HG03064 (cell line): ENCODE results near the gene ISG20L2.
A peak's percentile ranks its signal among the peaks of the same experiment; 100 is the strongest.

ENCODE experiments used
- ATAC-seq: cut with Tn5 transposase; IDR thresholded peaks from one replicate; pipeline ENCODE4 v1.9.1; 2021; ENCODE audit warnings: low read depth; ENCODE audit not compliant: unreplicated experiment

Gene ISG20L2

DNA sequence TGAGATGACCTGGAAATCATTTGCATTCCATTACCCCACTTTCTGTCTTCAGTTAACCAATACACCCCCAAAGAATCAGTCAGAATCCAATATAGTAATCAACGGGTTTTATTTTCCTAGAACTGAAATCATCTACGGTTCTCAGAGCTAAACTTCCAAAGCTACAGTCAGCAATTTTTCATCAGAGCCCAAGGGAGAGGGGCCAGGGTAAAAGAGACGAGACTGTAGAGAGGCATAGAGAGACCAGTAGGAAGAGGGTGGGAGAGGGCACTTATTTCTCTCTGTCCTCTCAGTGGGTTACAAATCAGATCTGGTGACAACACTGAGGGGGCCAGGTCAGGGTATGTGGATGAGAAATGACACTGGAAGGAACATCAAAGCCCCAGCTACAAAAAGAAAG is 13.5 kb upstream of the ISG20L2 start:
- ATAC-seq, result no peak

DNA sequence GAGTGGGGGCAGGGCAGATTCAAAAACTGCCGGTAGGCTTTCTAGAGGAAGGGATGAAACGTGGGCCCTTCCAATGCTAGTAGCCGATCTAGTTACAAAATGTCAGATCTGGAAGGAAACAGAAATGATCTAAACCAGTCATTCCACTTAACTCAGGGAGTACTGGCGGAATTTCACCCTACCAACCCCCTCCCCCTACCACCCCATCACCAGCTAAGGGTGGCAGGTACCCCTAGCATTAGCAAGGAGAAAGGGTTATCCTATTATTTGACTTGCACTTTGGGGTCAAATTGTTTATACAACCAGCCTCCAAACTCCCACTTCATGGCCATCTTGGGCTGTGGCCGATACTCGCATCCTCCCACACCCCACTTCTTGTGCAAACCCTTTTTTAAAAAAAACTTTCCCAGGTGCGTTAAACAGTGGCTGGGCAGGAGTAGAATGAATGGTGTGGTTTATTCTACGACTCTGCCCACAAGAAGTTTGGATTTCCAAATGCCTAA is 13.0 kb upstream of the ISG20L2 start:
- no peak for ATAC-seq

DNA sequence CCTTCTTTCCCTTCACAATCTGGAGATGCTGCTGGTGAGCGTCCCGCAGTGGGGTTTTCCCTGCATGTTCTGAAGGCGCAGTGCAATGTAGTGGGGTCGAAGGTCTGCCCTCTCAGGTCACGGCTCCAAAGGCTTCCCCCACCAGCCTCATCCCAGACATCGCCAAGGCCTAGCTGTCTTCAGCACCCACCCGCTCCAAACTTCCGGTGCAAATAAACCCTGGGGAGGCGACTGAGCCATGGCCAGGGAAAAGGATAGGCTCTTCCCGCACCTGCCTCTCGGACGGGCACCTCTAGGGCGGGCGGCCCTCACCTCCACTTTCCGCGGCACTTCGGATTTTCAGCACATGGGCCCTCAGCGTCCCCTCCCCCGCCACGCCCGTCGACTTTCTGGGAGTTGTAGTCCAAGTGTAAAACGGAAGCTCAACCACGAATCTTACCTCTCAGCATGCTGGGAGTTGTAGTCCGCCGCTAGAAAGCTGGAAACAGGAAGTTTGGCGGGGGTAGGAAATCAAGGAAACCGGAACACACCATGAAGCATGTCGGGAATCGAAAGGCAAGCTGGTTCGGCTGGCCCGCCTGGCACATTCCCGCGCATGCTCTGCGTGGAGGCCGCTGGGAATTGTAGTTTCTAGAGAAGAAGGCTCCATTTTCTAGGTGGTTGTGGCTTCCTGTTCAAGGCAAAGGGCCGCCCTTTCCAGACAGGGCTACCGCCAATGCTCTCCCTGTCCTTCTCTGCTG is 12.3 kb upstream of the ISG20L2 start, which contains the start of gene MRPL24:
MRPL24 (minus strand) TSS at position 348 of the 740 bp plus-strand sequence. CDS start 2,384 bp downstream, outside the sequence.
- ATAC-seq, result peak; percentile 76

DNA sequence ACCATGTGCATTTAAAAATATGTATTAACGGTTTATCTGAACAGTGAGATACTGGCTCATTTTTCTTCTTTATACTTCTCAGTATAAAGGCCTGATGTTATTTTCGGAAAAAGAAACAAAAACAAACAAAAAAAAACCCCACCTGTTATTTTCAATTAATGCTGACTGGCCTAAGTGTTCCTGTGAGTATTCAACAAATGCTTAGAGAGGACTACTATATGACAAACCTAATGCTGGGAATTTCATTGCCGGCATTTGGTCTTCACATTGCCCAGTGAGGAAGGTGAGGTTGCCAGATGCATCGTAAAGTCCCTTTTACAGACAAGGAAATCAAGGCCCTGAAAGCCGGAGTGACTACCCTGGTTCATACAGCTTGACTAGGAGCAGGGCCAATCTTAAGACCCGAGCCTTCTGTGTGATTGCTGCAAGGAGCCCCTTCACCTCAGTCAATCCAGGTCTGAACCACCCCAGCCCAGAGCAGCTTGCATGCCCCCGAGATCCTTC is 11.7 kb upstream of the ISG20L2 start:
- no peak for ATAC-seq

DNA sequence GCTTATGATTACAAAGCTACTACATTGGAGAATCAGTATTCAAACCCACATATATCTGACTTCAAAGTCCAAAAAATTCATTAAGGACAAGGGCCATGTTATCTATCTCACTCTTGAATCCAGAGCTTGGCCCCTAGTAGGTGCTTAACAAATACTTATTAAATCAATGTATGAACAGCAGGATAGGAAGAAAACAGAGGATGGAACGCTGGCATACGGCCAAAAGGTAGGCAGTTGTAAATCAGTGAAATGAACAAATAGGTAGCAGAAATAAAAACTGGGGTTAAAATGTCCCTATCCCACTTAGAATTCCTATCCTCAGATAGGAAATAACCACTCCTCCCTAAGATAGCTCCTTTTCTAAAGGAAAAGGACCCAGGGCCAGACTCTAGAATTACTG is 10.3 kb upstream of the ISG20L2 start:
- ATAC-seq, result no peak

DNA sequence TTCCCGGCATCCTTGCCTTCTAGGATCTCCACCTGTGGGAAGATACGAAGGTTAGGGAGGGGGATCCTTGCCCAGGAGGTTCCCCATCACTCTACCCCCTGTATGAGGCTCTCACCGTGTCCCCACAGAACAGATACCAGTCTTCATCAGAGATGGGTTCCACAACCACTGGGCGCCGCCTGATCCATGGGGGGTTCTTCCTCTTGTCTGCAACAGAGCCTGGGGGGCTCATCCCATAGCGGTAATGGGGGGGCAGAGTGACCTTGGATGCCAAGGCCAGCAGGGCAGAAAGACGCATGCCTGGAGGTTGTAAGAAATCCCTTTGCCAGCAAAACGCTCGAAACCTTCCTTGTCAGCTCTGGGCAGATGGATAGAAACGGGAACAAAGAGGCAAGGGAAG is 9.8 kb upstream of the ISG20L2 start:
- no peak for ATAC-seq

DNA sequence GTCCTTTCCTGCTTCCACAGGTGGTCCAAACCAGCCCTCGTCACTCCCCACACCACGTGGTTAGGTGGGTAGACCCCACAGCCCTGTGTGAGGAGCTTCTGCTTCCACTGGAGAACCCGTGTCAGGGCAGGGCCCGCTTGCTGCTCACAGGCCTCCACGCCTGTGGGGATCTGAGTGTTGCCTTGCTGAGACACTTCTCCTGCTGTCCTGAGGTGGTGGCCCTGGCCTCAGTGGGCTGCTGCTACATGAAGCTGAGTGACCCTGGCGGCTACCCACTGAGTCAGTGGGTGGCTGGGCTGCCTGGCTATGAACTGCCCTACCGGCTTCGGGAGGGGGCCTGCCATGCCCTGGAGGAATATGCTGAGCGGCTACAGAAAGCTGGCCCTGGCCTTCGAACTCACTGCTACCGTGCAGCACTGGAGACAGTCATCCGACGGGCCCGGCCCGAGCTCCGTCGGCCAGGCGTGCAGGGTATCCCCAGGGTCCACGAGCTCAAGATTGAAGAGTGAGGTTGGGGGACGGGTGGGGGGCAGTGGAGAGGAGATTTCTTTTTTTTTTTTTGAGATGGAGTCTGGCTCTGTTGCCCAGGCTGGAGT is 5.5 kb upstream of the ISG20L2 start:
- ATAC-seq, result no peak

- peak; percentile 44 for ATAC-seq
These were observed 504 bp downstream of the ISG20L2 start, which contains the start of gene METTL25B for GRCh38 chr1:156727926-156728598. Gene METTL25B (plus strand): TSS chr1:156728469. CDS start chr1:156729105, 636 bp downstream.

DNA sequence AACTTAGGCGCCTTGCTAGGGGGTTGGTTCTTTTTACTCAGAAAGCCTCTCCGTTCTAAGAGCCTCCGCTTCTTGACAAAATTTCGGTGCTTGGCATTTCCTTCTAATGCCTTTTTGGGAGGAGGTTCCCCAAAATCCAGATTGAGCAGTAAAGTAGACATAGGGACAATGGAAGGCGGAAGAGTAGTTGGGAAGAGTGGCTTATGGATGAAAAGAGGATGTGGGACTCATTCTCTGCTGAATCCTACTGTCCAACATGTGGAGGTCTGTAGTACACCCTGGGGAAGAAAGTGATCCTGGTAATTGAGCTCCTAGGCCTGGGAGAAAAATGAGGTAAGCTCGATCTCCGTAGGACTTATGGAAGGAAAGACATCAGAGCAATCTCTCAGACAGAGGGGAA is 1.1 kb downstream of the ISG20L2 start:
- ATAC-seq, result no peak

DNA sequence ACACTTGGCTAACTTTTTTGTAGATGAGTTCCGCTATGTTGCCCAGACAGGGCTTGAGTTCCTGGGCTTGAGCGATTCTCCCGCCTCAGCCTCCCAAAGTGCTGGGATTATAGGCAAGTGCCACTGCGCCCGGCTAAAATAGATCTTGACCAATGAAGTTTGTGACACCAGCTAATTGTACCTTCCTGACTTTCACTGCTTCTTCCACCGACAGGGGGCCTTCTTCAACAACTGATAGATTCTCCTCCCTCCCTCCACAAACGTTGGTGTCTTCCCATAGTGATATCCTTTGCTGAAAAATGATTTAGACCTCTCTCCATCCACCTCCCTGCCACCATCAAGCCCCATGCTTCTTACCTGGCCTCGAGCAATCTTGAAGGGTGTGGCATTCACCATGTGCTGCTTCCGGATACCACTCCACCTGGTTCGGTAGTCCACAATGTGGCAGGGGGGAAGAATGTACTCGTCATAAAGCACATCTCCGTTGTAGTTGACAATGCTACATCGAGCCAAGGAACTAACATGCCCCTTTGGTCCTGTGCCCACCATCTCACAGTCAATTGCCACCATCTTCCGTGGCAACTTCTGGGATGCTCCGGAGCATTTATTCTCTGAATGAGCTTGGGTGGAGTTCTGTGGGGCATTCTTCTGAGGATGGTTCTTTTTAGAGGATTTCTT is 1.9 kb downstream of the ISG20L2 start:
- no peak for ATAC-seq

DNA sequence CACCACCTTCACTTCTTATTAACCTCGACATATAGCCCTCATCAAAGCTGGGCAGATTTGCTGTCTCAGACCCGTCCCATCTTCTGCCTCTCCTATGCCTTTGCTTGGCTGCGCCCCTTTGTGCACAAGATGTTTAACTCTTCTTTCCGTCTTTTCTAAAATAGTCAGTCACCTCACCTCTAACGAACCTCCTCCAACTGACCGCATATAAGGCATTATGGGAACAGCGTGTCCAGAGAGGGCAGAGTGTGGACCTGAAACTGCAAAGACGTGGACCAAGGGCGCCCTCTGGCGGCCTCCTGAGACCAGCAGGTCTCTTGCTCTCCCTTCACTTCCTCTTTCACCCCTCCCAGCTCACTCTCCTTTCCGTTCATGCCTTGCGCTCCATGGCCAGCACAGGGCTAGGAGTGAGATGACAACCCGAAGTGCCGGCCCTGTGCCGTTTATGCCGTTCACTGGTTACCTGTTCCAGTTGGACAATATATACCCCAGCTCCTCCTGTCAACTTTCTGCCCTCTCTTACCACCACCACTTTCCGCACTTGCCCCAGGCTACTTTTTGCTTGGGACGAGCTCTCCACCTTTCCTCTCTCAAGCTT is 2.8 kb downstream of the ISG20L2 start:
- no peak for ATAC-seq

DNA sequence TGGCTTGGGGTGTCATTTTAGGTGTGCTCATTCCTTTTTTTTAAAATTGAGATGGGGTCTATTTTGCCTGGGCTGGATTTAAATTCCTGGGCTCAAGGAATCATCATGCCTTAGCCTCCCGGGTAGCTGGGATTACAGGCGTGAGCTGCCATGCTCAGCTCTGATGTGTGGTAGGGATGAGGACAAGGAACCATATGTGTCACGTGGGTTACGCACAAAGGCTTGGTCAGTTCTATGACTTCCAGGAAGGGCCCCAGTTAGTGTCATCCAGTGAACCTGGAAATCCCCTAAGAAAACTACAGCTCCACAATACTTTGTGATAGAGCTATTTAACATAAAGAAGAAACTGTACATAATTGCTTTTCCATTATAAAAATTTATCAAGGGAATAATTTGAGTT is 7.0 kb downstream of the ISG20L2 start:
- ATAC-seq, result no peak

GRCh38 chr1:156721131-156721530 is 7.4 kb downstream of the ISG20L2 start:
- no peak for ATAC-seq

DNA sequence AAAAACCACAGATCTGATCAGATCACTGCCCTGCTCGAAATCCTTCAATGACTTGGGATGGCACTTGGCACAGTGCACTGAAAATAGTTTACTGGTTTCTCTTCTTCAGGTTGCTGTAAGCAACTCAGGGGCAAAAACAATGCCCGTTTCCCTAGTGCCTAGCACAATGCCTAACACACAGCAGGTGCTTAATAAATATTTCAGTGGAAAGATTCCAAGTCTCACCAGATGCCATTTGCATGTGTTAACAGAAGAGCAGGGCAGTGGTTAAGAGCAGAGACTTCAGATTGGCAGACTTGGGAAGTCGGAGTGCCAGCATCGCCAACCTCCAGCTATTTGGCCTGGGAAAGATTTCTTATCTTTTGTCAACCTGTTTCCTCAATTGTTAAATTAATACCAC is 11.2 kb downstream of the ISG20L2 start:
- no peak for ATAC-seq

DNA sequence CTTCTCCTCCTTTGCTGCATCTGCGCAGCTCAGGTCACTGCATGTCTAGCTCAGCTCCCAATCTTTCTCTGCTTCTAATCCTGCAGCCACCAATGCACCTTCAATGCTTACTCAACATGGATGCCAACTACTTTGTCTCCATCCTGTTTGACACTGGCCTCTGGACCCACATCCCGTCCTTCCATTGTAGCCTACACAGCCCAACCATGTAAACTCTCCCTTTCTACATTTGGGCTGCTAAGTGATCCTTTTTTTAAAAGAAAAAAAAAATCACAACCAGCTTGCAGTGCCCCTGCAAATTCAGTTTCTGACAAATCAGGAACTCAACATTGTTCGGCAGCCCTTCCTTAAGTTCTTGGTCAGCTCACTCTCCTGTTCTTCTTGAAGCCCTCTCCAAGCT is 13.7 kb downstream of the ISG20L2 start:
- ATAC-seq, result no peak

- ATAC-seq, result no peak
These were observed 15.9 kb downstream of the ISG20L2 start for GRCh38 chr1:156712626-156713025.

DNA sequence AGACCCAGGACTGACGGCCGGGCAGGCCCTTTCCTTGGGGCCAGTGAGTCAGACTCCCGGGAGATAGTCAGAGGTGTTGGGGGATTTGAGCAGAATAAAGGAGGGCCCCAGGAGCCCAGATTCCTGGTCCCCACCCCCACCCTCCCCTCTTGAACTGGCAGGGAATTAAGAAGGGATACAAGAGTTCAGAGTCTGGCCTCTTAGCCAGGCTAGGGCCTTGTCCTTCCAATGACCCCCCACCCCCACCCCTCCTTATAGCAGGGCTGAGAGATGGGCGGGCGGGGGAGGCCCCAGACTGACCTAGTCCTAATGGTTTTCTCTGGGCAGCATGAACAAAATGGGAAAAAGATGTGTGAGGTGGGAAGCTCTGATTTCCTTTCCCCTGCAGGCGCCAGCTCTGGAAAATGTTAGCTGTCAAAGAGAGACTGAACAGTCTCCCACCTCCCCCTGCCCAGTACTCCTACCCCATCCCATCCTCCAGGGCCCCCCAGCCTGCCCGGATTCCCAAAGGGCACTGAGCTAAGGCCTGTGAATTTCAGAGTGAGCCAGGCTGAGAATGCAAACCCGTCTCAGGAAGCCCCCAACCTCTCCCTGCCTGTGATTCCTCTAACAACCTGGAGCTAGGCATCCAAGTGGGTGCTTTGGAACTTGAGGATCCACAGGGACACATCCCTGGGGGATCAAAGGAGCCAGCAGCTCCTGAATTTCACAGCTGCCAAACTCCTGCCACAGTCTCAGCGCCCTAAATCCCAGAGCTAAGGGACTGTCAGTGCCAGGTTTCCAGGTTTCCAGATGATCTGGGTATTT is 17.4 kb downstream of the ISG20L2 start:
- ATAC-seq, result no peak

GRCh38 chr1:156709757-156710489 is 18.6 kb downstream of the ISG20L2 start:
- no peak for ATAC-seq

DNA sequence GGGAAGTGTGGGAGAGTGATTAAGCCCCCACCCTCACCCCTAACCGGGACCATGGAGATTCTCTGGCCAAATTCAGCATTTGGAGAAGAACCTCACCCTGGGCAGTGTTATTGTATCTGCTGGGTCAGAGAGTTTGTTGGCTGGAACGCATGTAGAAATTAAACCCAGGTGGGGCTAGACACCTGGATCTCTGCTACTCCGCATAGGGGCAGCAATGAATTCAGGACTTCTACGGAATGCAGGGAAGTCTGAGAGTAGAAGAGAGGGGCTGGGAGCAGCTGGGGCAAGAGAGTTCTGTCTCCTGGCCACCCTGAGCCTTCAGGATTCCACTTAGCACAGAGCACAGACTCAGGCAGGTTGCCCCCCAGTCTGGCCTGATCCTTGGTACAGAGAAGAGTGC is 19.5 kb downstream of the ISG20L2 start:
- ATAC-seq, result no peak
